Measurements from ENCODE around the gene RAD9A.

RAD9A gene

GRCh38 chr11:67442504-67443404 lies 51.0 kb downstream of the RAD9A start:
- no peak for DNase-seq

DNA sequence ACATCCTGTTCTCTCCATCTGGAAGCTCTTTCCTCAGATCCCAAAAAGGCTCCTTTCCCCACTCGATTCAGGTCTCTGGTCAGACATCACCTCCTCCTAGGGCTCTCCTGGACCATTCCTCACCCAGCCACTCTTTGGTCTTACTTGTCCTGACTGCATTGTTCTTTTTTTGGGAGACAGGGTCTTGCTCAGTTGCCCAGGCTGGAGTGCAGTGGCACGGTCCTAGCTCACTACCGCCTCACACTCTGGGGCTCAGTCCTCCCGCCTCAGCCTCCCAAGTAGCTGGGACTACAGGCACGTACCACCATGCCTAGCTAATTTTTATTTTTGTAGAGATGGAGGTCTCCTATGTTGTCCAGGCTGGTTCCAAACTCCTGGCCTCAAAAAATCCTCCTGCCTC lies 53.7 kb downstream of the RAD9A start:
- DNase-seq = no peak

Data from NCI-H146 (cell line).